RPMI7951 (cell line): ENCODE data around the gene GLT1D1. TPM values are rescaled to one million over a fixed set of nuclear protein-coding genes. Genes with fewer than 3 reads are reported as not detected.
A peak's percentile ranks its signal among the peaks of the same experiment; 100 is the strongest.

Source experiments
- DNase-seq: peaks from one replicate; pipeline ENCODE4 v3.0.0-alpha.2; 2012; ENCODE audit warnings: low read depth
- total RNA-seq: library from RNA; depleted of rRNA; stranded (reverse); fragments of >200 nt; shearing (Covaris generic); gene quantifications from 2 replicates; pipeline ENCODE4 v1.2.3, GENCODE V29; 2014

Gene GLT1D1
- total RNA-seq, 1 experiment from 2014 or later, result not detected

GRCh38 chr12:128966203-128966810 is 113.0 kb downstream of the GLT1D1 start:
- DNase-seq, result no peak

- DNase-seq, result no peak
Measured at GRCh38 chr12:128968668-128969067, 115.4 kb downstream of the GLT1D1 start.

DNA sequence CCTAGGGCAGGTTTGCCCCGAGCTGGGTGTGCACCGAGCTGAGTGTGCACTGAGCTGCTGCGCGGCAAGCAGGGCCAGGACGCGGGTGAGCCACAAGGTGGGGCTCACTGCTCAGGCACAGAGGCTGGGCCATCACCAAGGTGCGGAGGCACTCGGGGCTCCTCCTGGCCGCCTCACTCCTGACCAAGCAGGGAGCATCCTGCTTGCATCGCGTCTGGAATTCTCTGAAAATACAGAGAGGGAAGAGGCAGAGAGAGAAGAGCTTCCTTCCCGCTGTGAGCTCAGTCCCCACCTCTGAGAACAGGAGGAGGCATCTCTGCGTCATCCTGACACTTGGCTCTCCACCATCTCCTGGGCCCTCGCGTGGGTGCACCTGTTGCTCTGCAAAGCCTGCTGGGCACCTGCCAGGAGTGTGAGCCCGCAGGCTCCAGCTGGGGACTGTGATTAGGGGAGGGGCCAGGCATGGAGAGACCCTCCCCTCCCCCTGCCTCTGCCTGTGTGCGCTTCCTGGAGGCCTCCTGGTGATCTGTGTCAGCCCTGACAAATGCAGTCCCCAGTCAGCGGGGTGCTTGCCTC is 116.3 kb downstream of the GLT1D1 start:
- DNase-seq, result peak; percentile 17

- DNase-seq, result no peak
Measured at GRCh38 chr12:128970110-128970509, 116.8 kb downstream of the GLT1D1 start.

GRCh38 chr12:128970941-128971340 is 117.7 kb downstream of the GLT1D1 start:
- no peak for DNase-seq

GRCh38 chr12:128971802-128972201 is 118.5 kb downstream of the GLT1D1 start:
- no peak for DNase-seq

DNA sequence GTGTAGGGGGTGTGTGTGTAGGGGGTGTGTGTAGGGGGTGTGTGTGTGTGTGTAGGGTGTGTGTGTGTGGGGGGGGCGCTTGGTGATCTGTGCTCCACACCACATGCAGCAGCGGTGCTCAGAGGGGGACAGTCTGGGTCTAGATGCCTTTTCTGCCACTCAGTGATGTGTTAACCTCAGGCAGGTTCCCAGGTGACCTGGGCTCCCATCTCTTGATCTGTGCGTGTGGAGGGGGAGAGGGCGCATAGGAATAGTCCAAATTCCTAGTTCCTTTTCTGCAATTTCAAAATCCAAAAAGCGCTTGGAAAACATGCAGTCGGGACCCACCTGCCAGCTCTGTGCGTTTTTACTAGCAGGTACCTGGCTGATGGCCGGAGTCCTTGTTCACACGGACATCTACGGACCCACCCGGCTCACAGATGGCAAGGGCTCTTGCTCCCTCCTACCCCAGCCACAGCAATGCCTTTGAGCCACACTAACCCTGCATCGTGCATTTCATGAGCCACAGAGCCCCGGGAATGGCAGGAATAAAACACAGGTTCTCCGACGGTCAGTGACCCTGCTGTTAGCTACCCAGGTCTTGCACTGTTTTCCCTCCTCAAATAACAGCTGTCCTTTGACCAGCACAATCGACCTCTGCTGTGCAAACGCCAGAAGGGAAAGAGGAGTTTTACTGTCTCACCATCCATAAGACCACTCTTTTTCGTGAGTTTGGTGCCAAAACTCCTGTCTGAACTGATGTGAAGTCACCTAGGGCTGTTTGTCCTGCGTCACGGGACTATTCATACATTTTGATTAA is 120.8 kb downstream of the GLT1D1 start:
- DNase-seq, result no peak

DNA sequence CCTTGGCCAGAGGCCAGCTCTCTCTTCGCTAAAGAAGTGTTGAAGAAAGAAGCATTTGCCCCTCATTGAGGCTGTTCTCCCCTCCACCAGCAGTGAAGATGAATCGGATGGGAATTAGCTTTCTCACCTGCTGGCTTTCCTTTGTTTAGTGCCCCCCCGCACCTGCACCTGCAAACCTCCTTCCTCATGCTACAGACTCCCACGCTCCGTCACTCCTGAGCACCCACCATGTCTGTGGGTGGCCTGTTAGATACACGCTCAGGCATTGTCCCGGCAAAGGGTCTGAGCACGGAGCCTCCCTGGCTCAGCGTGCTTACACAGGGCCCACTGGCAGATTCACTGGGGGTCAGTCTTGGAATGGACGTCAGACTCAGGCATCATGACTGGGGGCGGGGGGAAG is 121.6 kb downstream of the GLT1D1 start:
- no peak for DNase-seq

DNA sequence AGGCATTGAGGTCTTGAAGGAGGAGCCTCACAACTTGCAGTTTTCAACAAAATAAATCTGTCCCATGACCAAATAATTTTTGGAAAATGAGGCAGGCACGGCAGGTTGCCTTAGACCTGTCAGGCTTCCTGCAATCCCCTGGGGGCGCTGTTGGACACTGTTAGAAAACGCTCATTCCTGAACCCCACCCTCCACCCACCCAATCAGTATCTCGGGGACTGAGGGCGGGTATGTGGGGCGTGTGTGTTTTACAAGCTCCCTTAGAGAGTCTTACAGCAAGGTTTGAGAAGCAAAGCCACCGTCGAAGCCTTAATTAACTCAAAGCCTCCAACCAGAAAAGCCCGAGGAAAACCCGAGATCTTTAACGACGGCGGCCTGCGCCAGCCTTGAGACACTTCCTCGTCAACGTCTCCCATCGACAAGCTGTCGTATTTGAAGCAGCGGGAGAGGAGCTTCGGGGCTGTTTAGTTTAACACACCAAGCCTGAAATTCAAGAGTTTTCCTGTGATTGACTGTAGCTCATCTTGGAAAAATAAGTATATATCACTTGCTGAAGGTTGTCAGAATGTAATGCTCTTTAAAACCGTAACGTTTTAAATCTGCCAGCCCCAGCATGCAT is 123.0 kb downstream of the GLT1D1 start:
- DNase-seq, result peak; percentile 7

DNA sequence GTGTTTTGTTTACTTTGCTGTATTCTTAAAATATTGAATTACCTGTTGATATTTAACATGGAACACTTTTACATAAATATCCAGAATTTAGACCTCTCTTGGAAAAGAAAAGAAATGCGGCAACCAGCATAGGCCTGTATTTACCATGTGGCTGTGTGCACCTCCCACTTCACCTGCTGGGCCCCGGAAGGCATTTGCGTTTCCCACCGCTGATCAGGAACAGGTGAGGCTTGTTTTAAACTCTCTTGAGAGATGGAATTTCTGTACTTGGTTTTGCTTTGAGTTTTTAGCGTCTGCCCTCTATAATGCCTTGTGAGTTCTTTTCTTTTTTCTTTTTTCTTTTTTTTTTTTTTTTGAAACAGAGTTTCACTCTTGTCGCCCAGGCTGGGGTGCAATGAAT is 124.2 kb downstream of the GLT1D1 start:
- no peak for DNase-seq

- no peak for DNase-seq
Measured at GRCh38 chr12:128978067-128978466, 124.8 kb downstream of the GLT1D1 start.

DNA sequence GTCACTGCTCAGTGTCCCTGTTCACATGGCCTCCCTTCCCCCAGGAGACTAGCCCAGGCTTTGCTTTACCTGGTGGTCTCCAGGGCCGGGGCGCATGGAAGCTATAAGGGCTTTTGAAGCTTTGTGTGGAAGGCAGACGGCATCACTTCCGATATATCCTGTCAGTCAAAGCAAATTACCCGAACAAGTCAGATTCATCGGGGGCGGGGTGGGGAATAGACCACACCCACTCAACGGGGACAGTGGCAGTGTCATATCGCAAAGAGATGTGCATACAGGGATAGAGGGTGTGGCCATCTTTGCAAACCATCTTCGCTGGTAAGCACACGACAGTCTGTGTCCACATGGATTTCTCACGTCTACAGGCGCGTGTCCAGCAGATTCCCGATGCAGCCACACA is 127.3 kb downstream of the GLT1D1 start:
- DNase-seq, result no peak

- DNase-seq, result no peak
Measured at GRCh38 chr12:128981971-128982533, 128.8 kb downstream of the GLT1D1 start.

- no peak for DNase-seq
Measured at GRCh38 chr12:128982933-128983332, 129.7 kb downstream of the GLT1D1 start.

DNA sequence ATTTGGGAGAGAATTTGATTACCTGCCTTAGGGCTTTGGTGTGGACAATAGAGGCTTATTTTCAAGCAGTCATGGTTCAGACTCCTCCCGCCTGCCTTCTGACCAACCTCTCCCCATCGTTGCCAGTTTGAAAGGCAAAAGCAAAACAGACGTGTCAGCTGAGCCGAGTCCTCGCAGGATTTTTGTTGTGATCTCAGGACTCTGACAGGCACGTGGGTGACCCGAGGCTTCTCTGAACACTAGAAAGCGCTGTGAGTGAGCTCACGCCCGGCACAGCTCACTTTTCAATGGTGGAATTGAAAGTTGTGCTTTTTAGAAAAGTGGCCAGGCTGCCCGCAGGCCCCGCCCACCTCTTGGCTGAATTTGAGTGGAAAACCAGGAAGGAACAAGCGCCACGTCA is 130.1 kb downstream of the GLT1D1 start:
- DNase-seq, result no peak

GRCh38 chr12:128986957-128987356 is 133.7 kb downstream of the GLT1D1 start:
- no peak for DNase-seq

- no peak for DNase-seq
Measured at GRCh38 chr12:128989287-128989686, 136.0 kb downstream of the GLT1D1 start.

GRCh38 chr12:128991716-128992115 is 138.4 kb downstream of the GLT1D1 start:
- DNase-seq, result no peak

DNA sequence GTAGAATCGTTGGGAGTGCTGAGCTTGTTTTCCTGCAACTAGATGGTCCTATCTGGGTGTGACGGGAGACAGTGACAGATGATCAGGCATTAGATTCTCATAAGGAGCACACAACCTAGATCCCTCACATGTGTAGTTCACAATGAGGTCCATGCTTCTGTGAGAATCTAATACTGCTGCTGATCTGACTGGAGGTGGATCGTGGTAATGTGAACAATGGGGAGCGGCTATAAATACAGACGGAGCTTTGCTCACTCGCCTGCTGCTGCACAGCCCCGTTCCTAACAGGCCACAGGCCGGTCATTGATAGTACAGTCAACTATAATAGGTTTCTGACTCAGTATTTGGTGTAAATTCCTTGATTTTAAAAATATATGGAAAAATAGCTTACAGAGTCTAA is 138.8 kb downstream of the GLT1D1 start:
- DNase-seq, result no peak

GRCh38 chr12:128992550-128992949 is 139.3 kb downstream of the GLT1D1 start:
- DNase-seq, result no peak

DNA sequence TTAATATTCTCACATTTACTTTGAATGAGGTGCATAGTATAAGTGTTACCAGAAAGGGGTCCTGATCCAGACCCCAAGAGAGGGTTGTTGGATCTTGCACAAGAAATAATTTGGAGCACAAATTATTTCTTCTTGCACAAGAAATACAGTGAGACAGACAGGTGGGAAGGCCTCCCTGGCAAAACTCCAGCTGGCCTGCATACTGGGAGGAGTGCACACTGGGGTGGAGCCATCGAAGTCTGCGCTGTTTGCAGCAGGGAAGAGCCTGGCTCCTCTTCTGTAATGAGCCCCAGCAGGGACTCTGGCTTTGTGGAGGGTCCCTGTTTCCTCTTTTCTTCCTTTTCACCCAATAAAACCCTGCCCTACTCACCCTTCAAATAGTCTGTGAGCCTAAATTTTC is 141.6 kb downstream of the GLT1D1 start:
- DNase-seq, result no peak

- no peak for DNase-seq
Measured at GRCh38 chr12:128995619-128996018, 142.3 kb downstream of the GLT1D1 start.
